K562 (cell line): ENCODE data around the gene SPI1. TPM values are rescaled to one million over a fixed set of nuclear protein-coding genes. Genes with fewer than 3 reads are reported as not detected.

Experiments
- CEBPG ChIP-seq, 3 experiments: fragments of 200-800 bp in 1 of 3; sonication (Bioruptor generic) in 1 of 3; sonication (generic) in 1 of 3; formaldehyde crosslinking in 1 of 3; IDR thresholded peaks in 2 of 3; conservative IDR thresholded peaks in 1 of 3; 2 replicates each; pipeline versions ENCODE4 v1.6.1 to v1.8.0; 2016 to 2022; ENCODE audit warnings: missing compliant biosample characterization in 2 of 3, missing genetic modification characterization in 2 of 3, mild to moderate bottlenecking in 1 of 3, missing genetic modification reagents in 1 of 3
- CHCHD3 ChIP-seq: fragments of 250-450 bp; sonication (Bioruptor Pico); IDR thresholded peaks from 2 replicates; pipeline ENCODE4 v2.1.2; 2022; ENCODE audit warnings: mild to moderate bottlenecking
- CREM ChIP-seq: IDR thresholded peaks from 2 replicates; pipeline ENCODE4 v1.6.1; 2014; ENCODE audit warnings: antibody characterized with exemption, low read depth
- JUN ChIP-seq, 2 experiments: sonication (generic) in 1 of 2; formaldehyde crosslinking in 1 of 2; IDR thresholded peaks; 2 replicates each; pipeline versions ENCODE4 v1.6.1 to v1.8.0; 2012 to 2022; ENCODE audit warnings: borderline replicate concordance in 2 of 2, mild to moderate bottlenecking in 2 of 2, improper control_type of control experiment in 1 of 2, low read depth in 1 of 2, low read length in 1 of 2, missing genetic modification reagents in 1 of 2
- NFIC ChIP-seq: fragments of 450-650 bp; IDR thresholded peaks from 2 replicates; pipeline ENCODE4 v1.6.1; 2017; ENCODE audit warnings: mild to moderate bottlenecking, inconsistent platforms
- NUFIP1 ChIP-seq: fragments of 450-650 bp; IDR thresholded peaks from 2 replicates; pipeline ENCODE4 v1.6.1; 2018; ENCODE audit not compliant: partially characterized antibody
- PML ChIP-seq: IDR thresholded peaks from 2 replicates; pipeline ENCODE4 v1.6.1; 2012; ENCODE audit warnings: low read length, inconsistent platforms
- SP1 ChIP-seq: sonication (generic); formaldehyde crosslinking; IDR thresholded peaks from 2 replicates; pipeline ENCODE4 v1.8.1; 2022; ENCODE audit warnings: mild to moderate bottlenecking, missing genetic modification reagents
- TAF7 ChIP-seq: fragments of 450-650 bp; IDR thresholded peaks from 2 replicates; pipeline ENCODE4 v1.6.1; 2016; ENCODE audit warnings: missing genetic modification characterization, missing compliant biosample characterization
- TRIM24 ChIP-seq, 2 experiments: fragments of 450-650 bp; IDR thresholded peaks; 2 replicates each; pipeline ENCODE4 v1.6.1; 2016
- ZNF384 ChIP-seq: IDR thresholded peaks from 2 replicates; pipeline ENCODE4 v1.6.1; 2012; ENCODE audit warnings: low read depth, low read length, improper control_type of control experiment
- ZNF583 ChIP-seq: fragments of 250-450 bp; sonication (Bioruptor Pico); IDR thresholded peaks from 2 replicates; pipeline ENCODE4 v1.4.0; 2020
- polyA plus RNA-seq, 8 experiments: library from polyadenylated mRNA; depleted of rRNA in 4 of 8; stranded (reverse) in 5 of 8; unstranded in 3 of 8; fragments of >200 nt; fragmentation: Nextera tagmentation in 2 of 8; fragmentation: Illumina TruSeq in 1 of 8; extraction: Ambion mirVana in 2 of 8; extraction: Trizol in 1 of 8; gene quantifications; 2 replicates each; pipeline versions ENCODE4 v1.2.1 to v1.2.3, GENCODE V29; 2011 to 2014; ENCODE audit warnings: inconsistent platforms in 1 of 8, missing spikeins in 1 of 8
- total RNA-seq, 7 experiments: library from RNA; depleted of rRNA in 6 of 7; stranded (reverse); fragments of >200 nt in 6 of 7; fragmentation: Illumina TruSeq in 2 of 7; extraction: Trizol in 2 of 7; gene quantifications; 2 replicates each; pipeline versions ENCODE4 v1.2.1 to v1.2.3, GENCODE V29; 2011 to 2021; ENCODE audit warnings: low replicate concordance in 1 of 7
- TF ChIP-seq, protein P1 (sequence below), 2 experiments: fragments of 150-350 bp in 1 of 2; IDR thresholded peaks; 2 replicates each; pipeline ENCODE4 v1.6.1; 2012 to 2016; ENCODE audit warnings: low read depth in 2 of 2, low read length in 2 of 2, mild to moderate bottlenecking in 1 of 2, moderate library complexity in 1 of 2
- TF ChIP-seq, protein P2 (sequence below): sonication (generic); formaldehyde crosslinking; IDR thresholded peaks from 2 replicates; pipeline ENCODE4 v1.8.0; 2022; ENCODE audit warnings: mild to moderate bottlenecking, missing genetic modification reagents
- TF ChIP-seq, protein P3 (sequence below), 2 experiments: fragments of 450-650 bp in 1 of 2; sonication (generic) in 1 of 2; formaldehyde crosslinking in 1 of 2; IDR thresholded peaks in 1 of 2; conservative IDR thresholded peaks in 1 of 2; 2 replicates each; pipeline versions ENCODE4 v1.6.1 to v1.8.1; 2016 to 2023; ENCODE audit warnings: mild to moderate bottlenecking in 2 of 2, moderate library complexity in 2 of 2, inconsistent platforms in 1 of 2, missing genetic modification reagents in 1 of 2

SPI1 gene
- total and polyA plus RNA-seq, 9 of the 15 experiments (the other 6 are each of a cell fraction or from before 2014, with no cell fraction given), result 0.10 to 33.7 (median 10.3) TPM

DNA sequence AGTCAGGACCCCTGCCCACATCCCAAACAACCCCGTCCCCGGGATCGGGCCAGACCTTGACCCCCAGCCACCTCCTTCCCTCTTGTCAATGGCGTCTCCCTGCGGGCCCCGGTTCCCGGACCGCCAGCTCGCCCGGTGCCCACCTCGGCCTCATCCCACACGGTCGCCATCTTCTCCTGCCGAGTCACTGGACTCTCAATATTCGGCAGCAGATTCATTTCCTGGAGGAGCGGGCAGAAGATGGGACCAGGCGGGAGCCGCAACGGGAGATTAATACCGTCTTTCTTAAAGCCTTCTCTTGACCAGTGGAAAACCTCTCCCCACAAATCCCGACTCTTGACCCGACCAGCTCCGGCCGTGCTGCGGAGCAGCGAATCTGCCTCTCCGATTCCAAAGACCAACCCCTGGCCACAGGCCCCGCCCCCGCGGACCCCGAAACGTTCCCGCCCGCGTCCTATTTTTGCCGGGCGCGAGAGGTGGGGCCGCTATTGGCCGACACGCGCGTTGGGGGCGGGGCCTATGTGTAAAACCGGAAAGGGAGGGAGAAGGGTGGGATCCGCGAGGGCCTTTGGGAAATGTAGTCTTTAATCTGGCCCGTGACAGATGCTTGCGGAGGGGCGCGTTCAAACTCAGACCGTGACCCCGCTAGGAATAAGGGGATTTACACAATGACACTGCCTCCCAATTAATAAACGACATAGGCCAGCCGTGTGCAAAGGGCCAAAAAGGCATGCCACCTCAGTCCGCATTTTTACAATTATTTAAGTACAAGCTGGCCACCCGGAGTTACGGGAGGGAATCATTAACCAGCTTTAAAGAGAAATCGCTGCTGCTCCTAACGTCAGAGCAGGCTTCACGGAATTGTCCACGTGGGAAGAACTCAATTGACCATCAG, 48.0 kb upstream of the SPI1 start, which contains the start of gene PSMC3 (continued):
- TF ChIP-seq, protein P1, sequence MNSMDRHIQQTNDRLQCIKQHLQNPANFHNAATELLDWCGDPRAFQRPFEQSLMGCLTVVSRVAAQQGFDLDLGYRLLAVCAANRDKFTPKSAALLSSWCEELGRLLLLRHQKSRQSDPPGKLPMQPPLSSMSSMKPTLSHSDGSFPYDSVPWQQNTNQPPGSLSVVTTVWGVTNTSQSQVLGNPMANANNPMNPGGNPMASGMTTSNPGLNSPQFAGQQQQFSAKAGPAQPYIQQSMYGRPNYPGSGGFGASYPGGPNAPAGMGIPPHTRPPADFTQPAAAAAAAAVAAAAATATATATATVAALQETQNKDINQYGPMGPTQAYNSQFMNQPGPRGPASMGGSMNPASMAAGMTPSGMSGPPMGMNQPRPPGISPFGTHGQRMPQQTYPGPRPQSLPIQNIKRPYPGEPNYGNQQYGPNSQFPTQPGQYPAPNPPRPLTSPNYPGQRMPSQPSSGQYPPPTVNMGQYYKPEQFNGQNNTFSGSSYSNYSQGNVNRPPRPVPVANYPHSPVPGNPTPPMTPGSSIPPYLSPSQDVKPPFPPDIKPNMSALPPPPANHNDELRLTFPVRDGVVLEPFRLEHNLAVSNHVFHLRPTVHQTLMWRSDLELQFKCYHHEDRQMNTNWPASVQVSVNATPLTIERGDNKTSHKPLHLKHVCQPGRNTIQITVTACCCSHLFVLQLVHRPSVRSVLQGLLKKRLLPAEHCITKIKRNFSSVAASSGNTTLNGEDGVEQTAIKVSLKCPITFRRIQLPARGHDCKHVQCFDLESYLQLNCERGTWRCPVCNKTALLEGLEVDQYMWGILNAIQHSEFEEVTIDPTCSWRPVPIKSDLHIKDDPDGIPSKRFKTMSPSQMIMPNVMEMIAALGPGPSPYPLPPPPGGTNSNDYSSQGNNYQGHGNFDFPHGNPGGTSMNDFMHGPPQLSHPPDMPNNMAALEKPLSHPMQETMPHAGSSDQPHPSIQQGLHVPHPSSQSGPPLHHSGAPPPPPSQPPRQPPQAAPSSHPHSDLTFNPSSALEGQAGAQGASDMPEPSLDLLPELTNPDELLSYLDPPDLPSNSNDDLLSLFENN (IDR thresholded peaks at IDR 0.05; ENCODE audit: low read depth in 2 of 2, low read length in 2 of 2), result 0 out of 4 replicates have a peak, but pooled peaks of 1 of the 2 experiments have one; percentile 34
- peak in 1 of 2 experiments; percentile 69; a peak in 1 of 4 replicates for TF ChIP-seq TRIM24 (IDR thresholded peaks at IDR 0.05)
- peak; percentile 99 for TF ChIP-seq TAF7 (tag)
- peak; percentile 89 for TF ChIP-seq NFIC
- TF ChIP-seq CREM, result peak; percentile 71
- peak; percentile 84 for TF ChIP-seq PML
- no peak for TF ChIP-seq ZNF583 (CRISPR knock-in tag)
- TF ChIP-seq, protein P2, sequence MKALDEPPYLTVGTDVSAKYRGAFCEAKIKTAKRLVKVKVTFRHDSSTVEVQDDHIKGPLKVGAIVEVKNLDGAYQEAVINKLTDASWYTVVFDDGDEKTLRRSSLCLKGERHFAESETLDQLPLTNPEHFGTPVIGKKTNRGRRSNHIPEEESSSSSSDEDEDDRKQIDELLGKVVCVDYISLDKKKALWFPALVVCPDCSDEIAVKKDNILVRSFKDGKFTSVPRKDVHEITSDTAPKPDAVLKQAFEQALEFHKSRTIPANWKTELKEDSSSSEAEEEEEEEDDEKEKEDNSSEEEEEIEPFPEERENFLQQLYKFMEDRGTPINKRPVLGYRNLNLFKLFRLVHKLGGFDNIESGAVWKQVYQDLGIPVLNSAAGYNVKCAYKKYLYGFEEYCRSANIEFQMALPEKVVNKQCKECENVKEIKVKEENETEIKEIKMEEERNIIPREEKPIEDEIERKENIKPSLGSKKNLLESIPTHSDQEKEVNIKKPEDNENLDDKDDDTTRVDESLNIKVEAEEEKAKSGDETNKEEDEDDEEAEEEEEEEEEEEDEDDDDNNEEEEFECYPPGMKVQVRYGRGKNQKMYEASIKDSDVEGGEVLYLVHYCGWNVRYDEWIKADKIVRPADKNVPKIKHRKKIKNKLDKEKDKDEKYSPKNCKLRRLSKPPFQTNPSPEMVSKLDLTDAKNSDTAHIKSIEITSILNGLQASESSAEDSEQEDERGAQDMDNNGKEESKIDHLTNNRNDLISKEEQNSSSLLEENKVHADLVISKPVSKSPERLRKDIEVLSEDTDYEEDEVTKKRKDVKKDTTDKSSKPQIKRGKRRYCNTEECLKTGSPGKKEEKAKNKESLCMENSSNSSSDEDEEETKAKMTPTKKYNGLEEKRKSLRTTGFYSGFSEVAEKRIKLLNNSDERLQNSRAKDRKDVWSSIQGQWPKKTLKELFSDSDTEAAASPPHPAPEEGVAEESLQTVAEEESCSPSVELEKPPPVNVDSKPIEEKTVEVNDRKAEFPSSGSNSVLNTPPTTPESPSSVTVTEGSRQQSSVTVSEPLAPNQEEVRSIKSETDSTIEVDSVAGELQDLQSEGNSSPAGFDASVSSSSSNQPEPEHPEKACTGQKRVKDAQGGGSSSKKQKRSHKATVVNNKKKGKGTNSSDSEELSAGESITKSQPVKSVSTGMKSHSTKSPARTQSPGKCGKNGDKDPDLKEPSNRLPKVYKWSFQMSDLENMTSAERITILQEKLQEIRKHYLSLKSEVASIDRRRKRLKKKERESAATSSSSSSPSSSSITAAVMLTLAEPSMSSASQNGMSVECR (CRISPR knock-in tag), result peak; percentile 61
- TF ChIP-seq ZNF384, result no peak
- TF ChIP-seq CHCHD3 (CRISPR knock-in tag), result 0 out of 2 replicates have a peak, but pooled peaks have one; percentile 49
- TF ChIP-seq NUFIP1, result no peak
- TF ChIP-seq CEBPG (CRISPR knock-in tag; IDR thresholded peaks at IDR 0.05), result no peak
- no peak for TF ChIP-seq CEBPG (tag; conservative IDR thresholded peaks at IDR 0.05 in 1 of 2, IDR thresholded peaks at IDR 0.05 in 1 of 2)
- TF ChIP-seq, protein P3, sequence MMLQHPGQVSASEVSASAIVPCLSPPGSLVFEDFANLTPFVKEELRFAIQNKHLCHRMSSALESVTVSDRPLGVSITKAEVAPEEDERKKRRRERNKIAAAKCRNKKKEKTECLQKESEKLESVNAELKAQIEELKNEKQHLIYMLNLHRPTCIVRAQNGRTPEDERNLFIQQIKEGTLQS (IDR thresholded peaks at IDR 0.05), result peak; percentile 55; the same call in 1 of the 2 replicates
- TF ChIP-seq, protein P3 (CRISPR knock-in tag; conservative IDR thresholded peaks at IDR 0.05), result no peak
- TF ChIP-seq JUN (IDR thresholded peaks at IDR 0.05; ENCODE audit: borderline replicate concordance, low read depth, low read length), result 0 out of 2 replicates have a peak, but pooled peaks have one; percentile 23
- no peak for TF ChIP-seq JUN (CRISPR knock-in tag; IDR thresholded peaks at IDR 0.05; ENCODE audit: borderline replicate concordance)
- TF ChIP-seq SP1 (CRISPR knock-in tag), result peak; percentile 98
